ENCODE measurements around the gene TLL2.

TLL2 gene

GRCh38 chr10:96374639-96374984 is 139.1 kb downstream of the TLL2 start:
- Histone ChIP-seq H3K27me3 (ENCODE audit: low read depth) (no peaks in the 10 kb centered on the region), H3K4me1 (peaks cover 6% of the 10 kb centered on the region), H3K9me3 (no peaks in the 10 kb centered on the region), H3K4me3 (no peak overlapping the region), H3K36me3 (replicated peaks) (no peaks in the 10 kb centered on the region)
- in situ Hi-C loops (cut with MboI; ENCODE audit: low sequenced_read_pairs): loop anchor here (10.0 kb wide), 1 partner anchor 660 kb away; no protein-coding TSS in a partner anchor
- DNase-seq (ENCODE audit: low spot score in 2 of 2): no peak

GRCh38 chr10:96374004-96374403 is 139.7 kb downstream of the TLL2 start:
- Histone ChIP-seq H3K4me1 (peaks cover 6% of the 10 kb centered on the region), H3K9me3 (no peaks in the 10 kb centered on the region), H3K27me3 (ENCODE audit: low read depth) (no peaks in the 10 kb centered on the region), H3K36me3 (replicated peaks) (no peaks in the 10 kb centered on the region), H3K4me3 (no peak overlapping the region)
- in situ Hi-C loops (cut with MboI; ENCODE audit: low sequenced_read_pairs): loop anchor here (10.0 kb wide), 1 partner anchor 661 kb away; no protein-coding TSS in a partner anchor
- no peak for DNase-seq (ENCODE audit: low spot score in 2 of 2)

GRCh38 chr10:96371356-96371755 is 142.4 kb downstream of the TLL2 start:
- Histone ChIP-seq H3K9me3 (no peaks in the 10 kb centered on the region), H3K4me3 (no peak overlapping the region), H3K4me1 (peaks cover 6% of the 10 kb centered on the region), H3K27me3 (ENCODE audit: low read depth) (no peaks in the 10 kb centered on the region), H3K36me3 (replicated peaks) (no peaks in the 10 kb centered on the region)
- DNase-seq (ENCODE audit: low spot score in 2 of 2): no peak
- in situ Hi-C loops (cut with MboI; ENCODE audit: low sequenced_read_pairs): loop anchor here (10.0 kb wide), 1 partner anchor 663 kb away; no protein-coding TSS in a partner anchor

- Histone ChIP-seq H3K9me3 (no peaks in the 10 kb centered on the region), H3K27me3 (ENCODE audit: low read depth) (no peaks in the 10 kb centered on the region), H3K4me1 (peaks cover 6% of the 10 kb centered on the region), H3K4me3 (no peak overlapping the region), H3K36me3 (replicated peaks) (no peaks in the 10 kb centered on the region)
- in situ Hi-C loops (cut with MboI; ENCODE audit: low sequenced_read_pairs): loop anchor here (10.0 kb wide), 1 partner anchor 664 kb away; no protein-coding TSS in a partner anchor
- peak; percentile 30 to 73 for DNase-seq (ENCODE audit: low spot score in 2 of 2)
Measured at GRCh38 chr10:96370584-96371157, 143.1 kb downstream of the TLL2 start.

- Histone ChIP-seq H3K27me3 (ENCODE audit: low read depth) (no peaks in the 10 kb centered on the region), H3K4me1 (peaks cover 2% of the 10 kb centered on the region), H3K4me3 (no peak overlapping the region), H3K9me3 (no peaks in the 10 kb centered on the region), H3K36me3 (replicated peaks) (no peaks in the 10 kb centered on the region)
- in situ Hi-C loops (cut with MboI; ENCODE audit: low sequenced_read_pairs): loop anchor here (10.0 kb wide), 1 partner anchor 665 kb away; no protein-coding TSS in a partner anchor
- DNase-seq (ENCODE audit: low spot score in 2 of 2): no peak
Measured at GRCh38 chr10:96369890-96370583, 143.7 kb downstream of the TLL2 start.

GRCh38 chr10:96368971-96369370 is 144.8 kb downstream of the TLL2 start:
- H3K36me3 ChIP-seq (replicated peaks): no peaks in the 10 kb centered on the region
- no peak for DNase-seq (ENCODE audit: low spot score in 2 of 2)
- H3K4me1 ChIP-seq: no peaks in the 10 kb centered on the region
- H3K27me3 ChIP-seq (ENCODE audit: low read depth): no peaks in the 10 kb centered on the region
- in situ Hi-C loops (cut with MboI; ENCODE audit: low sequenced_read_pairs): no loop called here
- no peaks in the 10 kb centered on the region for H3K9me3 ChIP-seq
- no peak overlapping the region for H3K4me3 ChIP-seq

GRCh38 chr10:96367470-96367869 is 146.3 kb downstream of the TLL2 start:
- no peak for DNase-seq (ENCODE audit: low spot score in 2 of 2)
- H3K27me3 ChIP-seq (ENCODE audit: low read depth): no peaks in the 10 kb centered on the region
- no peaks in the 10 kb centered on the region for H3K9me3 ChIP-seq
- H3K36me3 ChIP-seq (replicated peaks): no peaks in the 10 kb centered on the region
- in situ Hi-C loops (cut with MboI; ENCODE audit: low sequenced_read_pairs): no loop called here
- no peaks in the 10 kb centered on the region for H3K4me1 ChIP-seq
- H3K4me3 ChIP-seq: no peak overlapping the region

GRCh38 chr10:96366508-96366907 is 147.2 kb downstream of the TLL2 start:
- in situ Hi-C loops (cut with MboI; ENCODE audit: low sequenced_read_pairs): no loop called here
- Histone ChIP-seq H3K27me3 (ENCODE audit: low read depth) (no peaks in the 10 kb centered on the region), H3K4me1 (no peaks in the 10 kb centered on the region), H3K4me3 (no peak overlapping the region), H3K9me3 (no peaks in the 10 kb centered on the region), H3K36me3 (replicated peaks) (no peaks in the 10 kb centered on the region)
- DNase-seq (ENCODE audit: low spot score in 2 of 2): no peak

GRCh38 chr10:96365571-96365970 is 148.2 kb downstream of the TLL2 start:
- H3K9me3 ChIP-seq: no peaks in the 10 kb centered on the region
- in situ Hi-C loops (cut with MboI; ENCODE audit: low sequenced_read_pairs): no loop called here
- no peaks in the 10 kb centered on the region for H3K36me3 ChIP-seq (replicated peaks)
- peaks cover 3% of the 10 kb centered on the region; the same call in 1 of the 2 replicates for H3K27me3 ChIP-seq (ENCODE audit: low read depth)
- no peak overlapping the region for H3K4me3 ChIP-seq
- no peak for DNase-seq (ENCODE audit: low spot score in 2 of 2)
- H3K4me1 ChIP-seq: no peaks in the 10 kb centered on the region

GRCh38 chr10:96360766-96361165 is 153.0 kb downstream of the TLL2 start:
- Histone ChIP-seq H3K27me3 (ENCODE audit: low read depth) (peaks cover 10% of the 10 kb centered on the region), H3K4me1 (no peaks in the 10 kb centered on the region), H3K36me3 (replicated peaks) (no peaks in the 10 kb centered on the region), H3K4me3 (no peak overlapping the region), H3K9me3 (no peaks in the 10 kb centered on the region)
- in situ Hi-C loops (cut with MboI; ENCODE audit: low sequenced_read_pairs): no loop called here
- DNase-seq (ENCODE audit: low spot score in 2 of 2): no peak

- H3K4me1 ChIP-seq: no peaks in the 10 kb centered on the region
- H3K36me3 ChIP-seq (replicated peaks): no peaks in the 10 kb centered on the region
- peaks cover 10% of the 10 kb centered on the region for H3K27me3 ChIP-seq (ENCODE audit: low read depth)
- no peak for DNase-seq (ENCODE audit: low spot score in 2 of 2)
- in situ Hi-C loops (cut with MboI; ENCODE audit: low sequenced_read_pairs): no loop called here
- H3K9me3 ChIP-seq: no peaks in the 10 kb centered on the region
- no peak overlapping the region for H3K4me3 ChIP-seq
Measured at GRCh38 chr10:96360331-96360730, 153.4 kb downstream of the TLL2 start.

GRCh38 chr10:96359616-96360015 is 154.1 kb downstream of the TLL2 start:
- H3K27me3 ChIP-seq (ENCODE audit: low read depth): peaks cover 10% of the 10 kb centered on the region
- DNase-seq (ENCODE audit: low spot score in 2 of 2): no peak
- H3K36me3 ChIP-seq (replicated peaks): no peaks in the 10 kb centered on the region
- H3K9me3 ChIP-seq: no peaks in the 10 kb centered on the region
- in situ Hi-C loops (cut with MboI; ENCODE audit: low sequenced_read_pairs): no loop called here
- H3K4me3 ChIP-seq: no peak overlapping the region
- H3K4me1 ChIP-seq: no peaks in the 10 kb centered on the region

- in situ Hi-C loops (cut with MboI; ENCODE audit: low sequenced_read_pairs): no loop called here
- peaks cover 10% of the 10 kb centered on the region for H3K27me3 ChIP-seq (ENCODE audit: low read depth)
- no peak for DNase-seq (ENCODE audit: low spot score in 2 of 2)
- H3K4me1 ChIP-seq: no peaks in the 10 kb centered on the region
- H3K4me3 ChIP-seq: no peak within 1 kb of the TSS
- no peaks in the 10 kb centered on the region for H3K36me3 ChIP-seq (replicated peaks)
- H3K9me3 ChIP-seq: no peaks in the 10 kb centered on the region
Measured at GRCh38 chr10:96358851-96359540, 154.7 kb downstream of the TLL2 start, which contains the start of gene OPALIN. Gene OPALIN, minus strand, starts transcription at chr10:96359002. Its CDS starts 106 bp downstream, at chr10:96358896.

GRCh38 chr10:96357038-96357620 is 156.6 kb downstream of the TLL2 start:
- DNase-seq (ENCODE audit: low spot score in 2 of 2): no peak
- in situ Hi-C loops (cut with MboI; ENCODE audit: low sequenced_read_pairs): no loop called here

More at GRCh38 chr10:96357038-96357620, 156.6 kb downstream of the TLL2 start:
- peaks cover 10% of the 10 kb centered on the region for H3K27me3 ChIP-seq (ENCODE audit: low read depth)
- no peaks in the 10 kb centered on the region for H3K4me1 ChIP-seq
- H3K4me3 ChIP-seq: no peak overlapping the region
- H3K36me3 ChIP-seq (replicated peaks): no peaks in the 10 kb centered on the region
- no peaks in the 10 kb centered on the region for H3K9me3 ChIP-seq
